OCI-LY1 (cell line): ENCODE data around the gene SCLT1.

Experiments
- EZH2 ChIP-seq: fragments of 200-600 bp; sonication (generic), shearing (Covaris generic); IDR thresholded peaks from 2 replicates; pipeline ENCODE4 v1.8.0; 2017; ENCODE audit warnings: borderline replicate concordance, mixed run types, mild to moderate bottlenecking, antibody characterized with exemption, low read length, moderate library complexity, mixed read lengths
- TF ChIP-seq, protein P1 (sequence below): fragments of 200-600 bp; sonication (generic), shearing (Covaris generic); IDR thresholded peaks from 2 replicates; pipeline ENCODE4 v1.5.1; 2017; ENCODE audit warnings: mild to moderate bottlenecking, antibody characterized with exemption, low read length, moderate library complexity, mixed read lengths

GRCh38 chr4:128954941-128955340, 138.4 kb downstream of the SCLT1 start:
- TF ChIP-seq, protein P1, sequence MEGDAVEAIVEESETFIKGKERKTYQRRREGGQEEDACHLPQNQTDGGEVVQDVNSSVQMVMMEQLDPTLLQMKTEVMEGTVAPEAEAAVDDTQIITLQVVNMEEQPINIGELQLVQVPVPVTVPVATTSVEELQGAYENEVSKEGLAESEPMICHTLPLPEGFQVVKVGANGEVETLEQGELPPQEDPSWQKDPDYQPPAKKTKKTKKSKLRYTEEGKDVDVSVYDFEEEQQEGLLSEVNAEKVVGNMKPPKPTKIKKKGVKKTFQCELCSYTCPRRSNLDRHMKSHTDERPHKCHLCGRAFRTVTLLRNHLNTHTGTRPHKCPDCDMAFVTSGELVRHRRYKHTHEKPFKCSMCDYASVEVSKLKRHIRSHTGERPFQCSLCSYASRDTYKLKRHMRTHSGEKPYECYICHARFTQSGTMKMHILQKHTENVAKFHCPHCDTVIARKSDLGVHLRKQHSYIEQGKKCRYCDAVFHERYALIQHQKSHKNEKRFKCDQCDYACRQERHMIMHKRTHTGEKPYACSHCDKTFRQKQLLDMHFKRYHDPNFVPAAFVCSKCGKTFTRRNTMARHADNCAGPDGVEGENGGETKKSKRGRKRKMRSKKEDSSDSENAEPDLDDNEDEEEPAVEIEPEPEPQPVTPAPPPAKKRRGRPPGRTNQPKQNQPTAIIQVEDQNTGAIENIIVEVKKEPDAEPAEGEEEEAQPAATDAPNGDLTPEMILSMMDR: no peak
- TF ChIP-seq EZH2: no peak
